Panc1 (cell line): Measurements from ENCODE around the gene TUBB2B. TPM values are rescaled to one million over a fixed set of nuclear protein-coding genes. Genes with fewer than 3 reads are reported as not detected.

Experiments
- ATAC-seq: fragments of 200-7000 bp; cut with Tn5 transposase; 2 replicates; pipeline ENCODE4 v1.9.1; 2020; ENCODE audit warnings: mild to moderate bottlenecking, moderate library complexity
- BruUV-seq: library from RNA; stranded (reverse); fragments of 400-500 nt; replicated peaks from 2 replicates; lab custom pipeline; 2021; lab: Mats Ljungman, UMichigan
- CTCF ChIA-PET: fragments of 300-600 bp; sonication (Branson Sonifier 250); formaldehyde crosslinking; loops from one replicate; lab custom pipeline; 2022; ENCODE audit warnings: antibody characterized with exemption; lab: Charles Lee
- POLR2A ChIA-PET: fragments of 300-600 bp; sonication (Branson Sonifier 250); formaldehyde crosslinking; loops from one replicate; lab custom pipeline; 2022; ENCODE audit warnings: antibody characterized with exemption; lab: Charles Lee
- DNase-seq: peaks from one replicate; pipeline ENCODE4 v3.0.0-alpha.2; 2010; ENCODE audit warnings: low read depth, low spot score
- H3K27ac ChIP-seq: 2 replicates; pipeline ENCODE4 v1.5.1; 2011; ENCODE audit warnings: mild to moderate bottlenecking, low read length, inconsistent platforms
- H3K27me3 ChIP-seq: fragments of 200-500 bp; sonication (Bioruptor generic); 2 replicates; pipeline ENCODE4 v1.6.0; 2014; ENCODE audit warnings: low read length, inconsistent platforms; ENCODE audit not compliant: control insufficient read depth, insufficient read depth
- H3K36me3 ChIP-seq: fragments of 200-500 bp; sonication (Bioruptor generic); 2 replicates; pipeline ENCODE4 v1.5.1; 2014; ENCODE audit warnings: inconsistent platforms, mild to moderate bottlenecking, low read length, moderate library complexity; ENCODE audit not compliant: control insufficient read depth, insufficient read depth
- H3K4me1 ChIP-seq: 2 replicates; pipeline ENCODE4 v1.5.1; 2011; ENCODE audit warnings: inconsistent platforms, mild to moderate bottlenecking, low read length, moderate library complexity; ENCODE audit not compliant: control insufficient read depth, insufficient read depth
- H3K4me3 ChIP-seq, 2 experiments: 2 replicates each; pipeline ENCODE4 v1.5.1; 2011 to 2012; ENCODE audit warnings: low read depth in 2 of 2, low read length in 2 of 2, mild to moderate bottlenecking in 2 of 2, inconsistent platforms in 1 of 2, moderate library complexity in 1 of 2
- H3K9me3 ChIP-seq: fragments of 200-500 bp; sonication (Bioruptor generic); 2 replicates; pipeline ENCODE4 v1.5.1; 2014; ENCODE audit warnings: low read depth, mild to moderate bottlenecking, inconsistent platforms, low read length, moderate library complexity; ENCODE audit not compliant: control insufficient read depth, insufficient read depth
- POLR2AphosphoS5 ChIP-seq: IDR thresholded peaks from 2 replicates; pipeline ENCODE4 v1.6.1; 2012; ENCODE audit warnings: mild to moderate bottlenecking, low read depth, low read length, moderate library complexity
- SIN3A ChIP-seq: IDR thresholded peaks from 2 replicates; pipeline ENCODE4 v1.6.1; 2012; ENCODE audit warnings: low read depth, mild to moderate bottlenecking, low read length, moderate library complexity, borderline replicate concordance; ENCODE audit not compliant: insufficient read depth
- TCF7L2 ChIP-seq: IDR thresholded peaks from 2 replicates; pipeline ENCODE4 v1.6.1; 2011; ENCODE audit warnings: mild to moderate bottlenecking, low read depth, low read length, inconsistent platforms
- in situ Hi-C: cut with HindIII; loops from 2 replicates; pipeline ENCODE4 v1.10.0; 2016; ENCODE audit warnings: low sequenced_read_pairs, low pct_unique_long_range_greater_than_20kb
- intact Hi-C: fragments of 100-400 bp; cut with micrococcal nuclease; formaldehyde crosslinking; loops from one replicate; pipeline ENCODE4 v1.10.0; 2022; ENCODE audit not compliant: unreplicated experiment
- total RNA-seq: library from RNA; stranded (reverse); gene quantifications from one replicate; pipeline ENCODE4 v1.2.1, GENCODE V29; 2021; ENCODE audit not compliant: unreplicated experiment
- TF ChIP-seq, protein P1 (sequence below), 2 experiments: IDR thresholded peaks; 2 replicates each; pipeline ENCODE4 v1.6.1; 2011 to 2012; ENCODE audit warnings: low read depth in 2 of 2, control low read depth in 1 of 2, low read length in 1 of 2, mild to moderate bottlenecking in 1 of 2, moderate library complexity in 1 of 2; ENCODE audit not compliant: insufficient read depth in 1 of 2
- TF ChIP-seq, protein P2 (sequence below): fragments of 450-650 bp; IDR thresholded peaks from 2 replicates; pipeline ENCODE4 v1.5.1; 2017; ENCODE audit warnings: mild to moderate bottlenecking

Gene TUBB2B
- total RNA-seq, 1 experiment from 2014 or later, result 22.7 TPM

DNA sequence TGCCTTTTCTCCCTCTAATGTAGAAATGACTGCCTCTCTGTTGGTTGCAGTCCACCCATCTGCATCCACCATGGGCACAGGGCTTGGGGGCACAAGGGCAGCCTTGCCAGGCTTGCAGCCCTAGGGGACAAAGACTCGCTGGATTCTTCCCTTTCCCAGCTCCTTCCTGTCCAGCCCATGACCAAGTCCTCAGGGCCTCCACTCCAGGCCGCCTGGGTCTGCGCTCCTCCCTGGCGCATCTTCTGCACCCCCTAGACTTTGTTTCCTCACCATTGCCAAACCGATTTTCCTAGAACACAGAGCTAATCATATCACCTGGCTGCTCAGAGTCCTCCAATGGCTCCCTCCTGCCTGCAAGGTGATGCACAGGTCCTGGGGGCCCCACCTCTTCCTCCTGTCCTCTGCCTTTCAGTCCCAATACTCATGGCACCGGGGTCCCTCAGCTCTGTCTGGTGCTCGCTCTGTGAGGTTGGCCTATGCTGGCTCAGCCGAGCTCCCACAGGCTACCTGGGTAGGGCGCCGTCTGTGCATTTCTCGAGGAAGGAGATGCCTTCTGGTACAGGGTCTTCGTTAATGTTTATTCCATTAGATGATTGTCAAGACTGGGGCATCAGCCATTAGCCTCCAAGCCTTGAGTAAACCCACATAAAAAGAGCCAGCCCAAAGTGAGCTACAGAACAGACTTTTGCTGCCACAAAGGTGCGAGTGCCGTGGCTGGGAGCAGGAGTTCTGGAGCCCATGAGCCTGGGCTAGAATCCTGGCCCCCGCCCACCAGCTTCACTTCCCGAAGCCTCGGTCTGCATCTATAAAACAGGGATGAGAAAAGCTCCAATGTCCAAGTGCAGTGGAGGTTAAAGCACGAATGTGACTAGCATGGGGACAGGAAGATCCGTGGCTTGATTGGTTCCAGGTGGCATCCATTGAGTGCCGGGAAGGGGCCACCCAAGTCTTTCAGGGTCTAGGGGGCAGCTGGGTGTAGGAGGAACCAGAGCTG is 49.0 kb upstream of the TUBB2B start:
- ChIA-PET POLR2A (no interaction called here), CTCF (no interaction called here)
- in situ Hi-C loops, result no loop called here
- no peak overlapping the region for H3K27ac ChIP-seq
- H3K4me1 ChIP-seq, result no peaks in the 10 kb centered on the region
- ATAC-seq, result no peak
- intact Hi-C loops, result no loop called here
- TF ChIP-seq, protein P1, sequence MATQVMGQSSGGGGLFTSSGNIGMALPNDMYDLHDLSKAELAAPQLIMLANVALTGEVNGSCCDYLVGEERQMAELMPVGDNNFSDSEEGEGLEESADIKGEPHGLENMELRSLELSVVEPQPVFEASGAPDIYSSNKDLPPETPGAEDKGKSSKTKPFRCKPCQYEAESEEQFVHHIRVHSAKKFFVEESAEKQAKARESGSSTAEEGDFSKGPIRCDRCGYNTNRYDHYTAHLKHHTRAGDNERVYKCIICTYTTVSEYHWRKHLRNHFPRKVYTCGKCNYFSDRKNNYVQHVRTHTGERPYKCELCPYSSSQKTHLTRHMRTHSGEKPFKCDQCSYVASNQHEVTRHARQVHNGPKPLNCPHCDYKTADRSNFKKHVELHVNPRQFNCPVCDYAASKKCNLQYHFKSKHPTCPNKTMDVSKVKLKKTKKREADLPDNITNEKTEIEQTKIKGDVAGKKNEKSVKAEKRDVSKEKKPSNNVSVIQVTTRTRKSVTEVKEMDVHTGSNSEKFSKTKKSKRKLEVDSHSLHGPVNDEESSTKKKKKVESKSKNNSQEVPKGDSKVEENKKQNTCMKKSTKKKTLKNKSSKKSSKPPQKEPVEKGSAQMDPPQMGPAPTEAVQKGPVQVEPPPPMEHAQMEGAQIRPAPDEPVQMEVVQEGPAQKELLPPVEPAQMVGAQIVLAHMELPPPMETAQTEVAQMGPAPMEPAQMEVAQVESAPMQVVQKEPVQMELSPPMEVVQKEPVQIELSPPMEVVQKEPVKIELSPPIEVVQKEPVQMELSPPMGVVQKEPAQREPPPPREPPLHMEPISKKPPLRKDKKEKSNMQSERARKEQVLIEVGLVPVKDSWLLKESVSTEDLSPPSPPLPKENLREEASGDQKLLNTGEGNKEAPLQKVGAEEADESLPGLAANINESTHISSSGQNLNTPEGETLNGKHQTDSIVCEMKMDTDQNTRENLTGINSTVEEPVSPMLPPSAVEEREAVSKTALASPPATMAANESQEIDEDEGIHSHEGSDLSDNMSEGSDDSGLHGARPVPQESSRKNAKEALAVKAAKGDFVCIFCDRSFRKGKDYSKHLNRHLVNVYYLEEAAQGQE (IDR thresholded peaks at IDR 0.05; ENCODE audit: insufficient read depth in 1 of 2, low read depth in 2 of 2, low read length in 1 of 2), result no peak
- TF ChIP-seq TCF7L2, result no peak
- TF ChIP-seq POLR2AphosphoS5, result no peak
- no peak for DNase-seq
- H3K27me3 ChIP-seq, result no peaks in the 10 kb centered on the region
- no peak overlapping the region for H3K4me3 ChIP-seq
- H3K9me3 ChIP-seq, result no peaks in the 10 kb centered on the region
- BruUV-seq, result no TSS peak
- peaks cover 4% of the 10 kb centered on the region; the same call in 1 of the 2 replicates for H3K36me3 ChIP-seq

DNA sequence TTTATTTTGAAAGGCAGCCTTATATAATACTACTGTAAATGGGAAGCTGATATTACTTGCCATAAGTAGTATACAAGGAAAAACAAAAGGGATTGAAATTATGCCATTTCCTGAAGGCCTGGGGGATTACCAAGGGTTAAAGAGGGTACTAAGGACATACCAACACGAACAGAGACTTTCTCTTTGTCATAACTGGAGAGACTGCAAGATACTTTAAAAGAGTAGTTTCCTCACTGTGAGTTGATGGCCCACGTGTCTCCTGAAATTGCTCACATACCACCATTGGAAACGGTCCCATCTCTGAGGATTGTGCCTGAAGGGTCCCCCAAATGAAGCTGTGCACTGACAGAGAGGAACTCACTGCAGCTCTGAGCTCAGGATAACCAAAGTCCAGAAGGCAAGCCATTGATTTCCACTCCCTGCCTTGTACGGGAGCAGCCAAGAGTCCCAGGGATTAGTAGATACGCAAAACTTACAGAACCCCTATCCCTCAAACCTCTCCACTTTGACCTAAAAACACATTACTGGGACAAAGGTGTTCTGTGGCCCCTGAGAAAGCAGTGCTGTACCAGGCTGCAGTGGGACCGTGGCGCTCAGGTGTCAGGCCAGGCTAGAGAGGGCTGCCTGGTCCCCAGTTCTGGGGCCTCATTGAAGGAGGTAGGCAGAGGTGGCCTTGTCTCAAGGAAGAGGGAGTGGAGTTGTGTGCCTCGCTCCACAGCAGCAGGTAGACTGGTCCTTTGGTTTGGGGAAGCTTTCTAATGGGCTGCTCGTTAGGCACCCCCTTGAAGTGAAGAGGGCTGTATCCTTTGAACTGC is 46.5 kb upstream of the TUBB2B start:
- DNase-seq, result no peak
- peaks cover 4% of the 10 kb centered on the region; the same call in 1 of the 2 replicates for H3K36me3 ChIP-seq
- H3K27me3 ChIP-seq, result no peaks in the 10 kb centered on the region
- ChIA-PET POLR2A (no interaction called here), CTCF (no interaction called here)
- TF ChIP-seq SIN3A (no peak), TCF7L2 (no peak), POLR2AphosphoS5 (no peak)
- TF ChIP-seq, protein P2, sequence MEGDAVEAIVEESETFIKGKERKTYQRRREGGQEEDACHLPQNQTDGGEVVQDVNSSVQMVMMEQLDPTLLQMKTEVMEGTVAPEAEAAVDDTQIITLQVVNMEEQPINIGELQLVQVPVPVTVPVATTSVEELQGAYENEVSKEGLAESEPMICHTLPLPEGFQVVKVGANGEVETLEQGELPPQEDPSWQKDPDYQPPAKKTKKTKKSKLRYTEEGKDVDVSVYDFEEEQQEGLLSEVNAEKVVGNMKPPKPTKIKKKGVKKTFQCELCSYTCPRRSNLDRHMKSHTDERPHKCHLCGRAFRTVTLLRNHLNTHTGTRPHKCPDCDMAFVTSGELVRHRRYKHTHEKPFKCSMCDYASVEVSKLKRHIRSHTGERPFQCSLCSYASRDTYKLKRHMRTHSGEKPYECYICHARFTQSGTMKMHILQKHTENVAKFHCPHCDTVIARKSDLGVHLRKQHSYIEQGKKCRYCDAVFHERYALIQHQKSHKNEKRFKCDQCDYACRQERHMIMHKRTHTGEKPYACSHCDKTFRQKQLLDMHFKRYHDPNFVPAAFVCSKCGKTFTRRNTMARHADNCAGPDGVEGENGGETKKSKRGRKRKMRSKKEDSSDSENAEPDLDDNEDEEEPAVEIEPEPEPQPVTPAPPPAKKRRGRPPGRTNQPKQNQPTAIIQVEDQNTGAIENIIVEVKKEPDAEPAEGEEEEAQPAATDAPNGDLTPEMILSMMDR, result no peak
- TF ChIP-seq, protein P1 (IDR thresholded peaks at IDR 0.05; ENCODE audit: insufficient read depth in 1 of 2, low read depth in 2 of 2, low read length in 1 of 2), result no peak
- H3K9me3 ChIP-seq, result no peaks in the 10 kb centered on the region
- intact Hi-C loops (no loop called here), in situ Hi-C loops (no loop called here)
- H3K4me3 ChIP-seq, result no peak overlapping the region
- no TSS peak for BruUV-seq
- H3K4me1 ChIP-seq, result no peaks in the 10 kb centered on the region
- H3K27ac ChIP-seq, result no peak overlapping the region
- ATAC-seq, result no peak
